Anterior cingulate cortex (tissue), 58 donors: ENCODE measurements around the gene HIC2.
"Not testable (repeated sequence)": the region's sequence is repeated elsewhere in the genome, so short reads cannot be mapped to it uniquely, and the experiment has no call there.

ENCODE experiments used
- DNase-seq, 58 donors: peaks; one replicate each; lab custom pipeline; 2025; lab: John Stamatoyannopoulos, UW

HIC2 gene

DNA sequence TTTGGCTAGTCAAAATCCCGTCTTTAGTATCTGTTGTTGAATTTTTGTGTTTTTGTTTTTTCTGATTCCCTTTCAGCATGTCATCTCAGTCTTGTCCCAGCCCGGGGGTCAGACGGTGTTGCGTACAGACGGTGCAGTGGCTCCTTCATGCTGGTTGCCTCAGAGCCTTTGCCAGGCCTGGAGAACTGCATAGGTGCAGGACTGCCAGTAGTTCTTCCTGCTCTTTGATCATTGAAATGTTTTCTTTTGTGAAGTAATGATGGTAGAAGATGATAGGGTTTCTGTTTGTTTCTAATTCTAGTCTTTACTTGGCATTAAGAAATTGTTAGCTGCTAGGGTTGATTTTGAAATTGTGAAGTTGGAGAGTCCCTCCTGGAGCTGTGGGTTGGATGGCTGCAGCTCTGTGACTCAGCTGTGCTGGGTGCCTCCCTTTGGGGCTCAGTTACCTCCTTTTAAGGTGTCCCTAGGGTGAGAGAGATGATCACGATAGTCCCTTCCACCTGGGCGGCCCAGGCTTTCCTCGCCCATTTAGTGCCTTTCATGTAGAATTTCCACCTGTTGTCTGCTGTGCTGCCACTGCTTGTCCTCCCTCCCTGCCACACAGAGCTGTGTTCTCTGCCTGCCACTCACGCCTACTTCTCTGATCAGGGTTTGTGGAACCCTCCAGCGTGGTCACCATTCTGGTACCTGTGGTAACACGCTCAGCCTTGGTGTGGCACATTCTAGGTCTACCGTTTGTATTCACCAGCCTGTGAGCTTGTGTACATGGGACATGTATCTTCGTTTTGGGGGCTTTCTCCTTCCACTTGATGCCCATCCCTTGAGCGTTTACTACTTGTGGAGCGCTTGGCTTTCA is 17.4 kb downstream of the HIC2 start:
- DNase-seq: not testable (repeated sequence)

DNA sequence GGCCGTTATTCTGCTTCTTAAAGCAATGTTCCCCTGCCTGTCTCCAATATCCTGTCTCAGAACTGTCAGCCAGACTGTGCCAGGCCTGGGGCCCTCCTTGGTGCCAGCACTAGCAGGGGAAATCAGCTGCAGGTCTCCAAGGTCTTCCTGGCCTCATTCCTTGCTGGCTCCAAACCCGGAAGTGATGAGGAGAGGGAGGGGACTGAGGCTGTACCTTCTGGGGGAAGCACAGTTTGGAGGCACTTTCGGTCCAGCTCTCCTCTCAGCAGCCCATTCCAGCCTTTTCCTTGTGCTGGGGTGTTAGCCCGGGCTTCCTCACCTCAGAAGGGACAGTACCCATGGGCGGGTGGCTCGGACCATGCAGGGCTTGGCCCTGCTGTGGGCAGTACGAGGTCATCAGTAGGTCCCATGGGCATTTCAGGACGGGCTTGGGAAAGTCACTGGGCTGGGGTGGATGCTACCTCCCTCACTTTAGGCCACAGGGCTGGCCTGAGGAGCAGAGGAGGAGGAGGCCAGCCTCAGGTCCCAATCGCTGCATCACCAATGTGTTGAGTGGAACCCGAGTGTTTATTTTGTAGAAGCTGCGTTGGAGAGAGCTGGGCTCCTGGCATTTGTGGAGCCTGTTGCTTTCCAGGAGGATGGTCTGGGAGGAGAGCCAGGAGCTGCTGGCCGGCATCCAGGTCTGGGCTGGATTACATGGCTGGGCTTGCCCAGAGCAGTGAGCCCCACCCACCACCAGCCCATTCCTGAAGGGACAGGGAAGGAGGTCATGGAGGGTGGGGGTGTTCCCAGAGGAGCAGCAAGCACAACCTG is 19.0 kb downstream of the HIC2 start:
- not testable (repeated sequence) for DNase-seq

DNA sequence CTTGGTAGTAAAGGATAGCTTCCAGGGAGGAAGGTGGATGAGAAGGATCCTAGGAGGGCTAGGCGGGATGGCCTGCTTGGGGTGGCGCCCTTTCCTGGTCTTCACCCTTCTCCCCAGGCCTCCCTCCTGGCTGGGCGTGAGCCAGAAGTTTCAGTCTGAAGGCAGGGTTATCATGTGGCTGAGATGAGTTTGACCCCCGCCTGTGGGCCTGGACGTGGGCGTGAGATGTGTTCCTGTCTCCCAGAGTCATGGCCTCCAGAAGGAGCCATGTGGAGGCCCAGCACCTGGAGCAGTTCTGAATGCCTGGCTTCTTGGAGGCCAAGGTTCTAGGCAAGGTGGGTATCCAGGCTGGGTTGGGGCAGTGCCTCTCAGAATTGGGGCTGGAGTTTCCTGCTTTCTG is 20.8 kb downstream of the HIC2 start:
- DNase-seq: not testable (repeated sequence)

DNA sequence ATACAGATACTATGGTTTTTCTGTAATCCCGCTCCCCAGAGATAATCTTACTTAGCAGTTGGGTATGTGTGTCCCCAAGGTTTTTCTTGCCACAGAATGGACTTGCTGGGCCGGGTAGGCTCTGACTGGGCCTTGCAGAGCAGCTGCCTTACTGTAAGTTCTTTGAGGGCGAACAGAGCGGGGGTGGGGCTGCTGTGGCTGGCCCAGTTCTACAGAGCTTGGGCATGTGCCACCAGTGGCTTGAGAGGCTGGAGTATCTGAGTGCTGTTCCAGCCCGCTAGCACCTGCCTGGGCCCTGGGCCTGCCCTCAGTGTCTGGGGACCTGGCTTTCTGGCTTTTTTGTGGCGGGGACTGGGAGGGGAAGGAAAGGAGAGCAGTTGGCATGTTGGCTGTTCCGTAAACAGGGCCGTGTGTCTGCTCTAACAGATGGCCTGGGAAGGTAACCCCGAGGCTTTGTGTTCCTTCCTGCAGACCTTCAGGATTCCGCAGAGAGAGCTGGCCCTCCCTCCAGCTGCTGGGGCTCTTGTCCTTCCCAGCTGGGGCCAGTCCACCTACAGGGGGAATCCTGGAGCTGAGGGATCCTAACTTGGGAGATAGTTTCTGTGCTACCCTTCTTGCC is 23.0 kb downstream of the HIC2 start:
- DNase-seq: not testable (repeated sequence)

- not testable (repeated sequence) for DNase-seq
Observed at GRCh38 chr22:21440676-21441075, 23.5 kb downstream of the HIC2 start.

DNA sequence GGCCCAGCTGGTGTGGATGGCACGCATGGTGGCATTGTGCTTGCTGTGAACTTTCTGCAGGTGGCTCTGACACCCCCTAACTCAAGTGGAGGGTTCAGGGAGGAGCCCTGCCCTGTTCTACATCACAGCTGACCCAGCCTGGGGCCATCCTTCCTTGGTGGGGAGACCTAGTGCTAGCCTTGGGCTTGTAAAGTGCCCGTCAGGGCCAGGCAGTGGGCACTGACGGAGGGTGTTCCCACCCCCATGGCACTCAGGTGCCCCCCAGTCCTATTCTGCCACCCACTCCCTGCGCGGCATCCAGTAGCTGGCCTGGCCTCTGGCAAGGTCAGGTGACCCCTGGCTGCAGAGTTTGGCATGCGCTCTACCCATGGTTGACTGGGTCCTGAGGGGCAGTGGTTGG is 24.0 kb downstream of the HIC2 start:
- DNase-seq: not testable (repeated sequence)

DNA sequence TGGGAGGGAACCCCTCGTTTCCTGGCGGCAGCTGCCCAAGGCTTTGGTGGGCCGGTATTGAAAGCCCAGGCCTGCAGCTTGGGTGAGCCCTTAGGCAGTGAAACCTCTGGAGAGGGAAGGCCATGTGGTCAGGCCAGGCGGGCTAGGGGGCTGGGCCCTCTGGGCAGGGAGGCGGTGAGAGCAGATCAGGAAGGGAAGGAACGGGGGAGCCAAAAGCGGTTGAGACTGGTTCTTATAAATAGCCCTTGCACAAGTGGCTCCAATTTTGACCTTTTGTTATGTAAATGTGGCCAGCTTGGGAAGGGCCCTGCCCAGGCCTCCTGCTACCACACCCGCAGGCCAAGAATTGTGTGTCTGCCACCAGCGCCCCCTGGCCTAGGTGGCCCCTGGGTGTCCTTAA is 25.0 kb downstream of the HIC2 start:
- DNase-seq: not testable (repeated sequence)

- not testable (repeated sequence) for DNase-seq
Observed at GRCh38 chr22:21442646-21443045, 25.5 kb downstream of the HIC2 start.

DNA sequence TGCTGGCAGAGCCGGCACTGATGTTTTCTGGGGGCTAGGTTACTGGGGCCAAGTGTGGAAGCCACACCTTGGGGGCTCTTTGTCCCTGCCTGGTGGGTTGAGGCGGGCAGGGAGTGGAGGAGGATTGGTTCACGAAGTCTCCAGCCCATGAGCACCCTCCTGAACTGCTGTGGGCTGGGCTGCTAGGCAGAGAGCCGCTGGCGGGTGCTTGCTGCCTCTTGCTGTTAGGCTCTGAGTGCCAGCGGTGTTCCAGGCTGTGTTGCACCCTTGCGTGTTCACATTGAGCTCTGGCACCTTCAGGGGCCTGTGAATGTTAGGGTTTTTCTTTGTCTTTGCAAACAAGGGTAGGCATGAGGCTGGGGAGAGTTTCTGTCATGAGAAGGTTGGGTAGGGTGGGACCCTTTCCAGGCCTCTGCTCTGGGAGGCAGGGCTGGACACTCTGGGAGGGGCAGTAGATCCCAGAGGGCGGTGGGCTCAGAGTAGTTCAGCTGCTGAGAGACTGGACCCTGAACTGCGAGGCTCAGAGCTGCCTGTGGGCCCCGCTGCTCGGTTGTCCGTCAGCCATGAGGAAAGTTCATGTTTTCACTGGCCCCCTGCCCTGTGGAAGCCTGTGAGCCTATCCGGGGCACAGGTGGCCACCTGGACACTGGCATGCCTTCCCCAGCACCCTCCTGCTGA is 26.0 kb downstream of the HIC2 start:
- DNase-seq: no peak

GRCh38 chr22:21443735-21444421 is 26.7 kb downstream of the HIC2 start:
- no peak for DNase-seq

GRCh38 chr22:21444701-21445436 is 27.7 kb downstream of the HIC2 start:
- DNase-seq: no peak

GRCh38 chr22:21445437-21446127 is 28.4 kb downstream of the HIC2 start:
- no peak for DNase-seq

DNA sequence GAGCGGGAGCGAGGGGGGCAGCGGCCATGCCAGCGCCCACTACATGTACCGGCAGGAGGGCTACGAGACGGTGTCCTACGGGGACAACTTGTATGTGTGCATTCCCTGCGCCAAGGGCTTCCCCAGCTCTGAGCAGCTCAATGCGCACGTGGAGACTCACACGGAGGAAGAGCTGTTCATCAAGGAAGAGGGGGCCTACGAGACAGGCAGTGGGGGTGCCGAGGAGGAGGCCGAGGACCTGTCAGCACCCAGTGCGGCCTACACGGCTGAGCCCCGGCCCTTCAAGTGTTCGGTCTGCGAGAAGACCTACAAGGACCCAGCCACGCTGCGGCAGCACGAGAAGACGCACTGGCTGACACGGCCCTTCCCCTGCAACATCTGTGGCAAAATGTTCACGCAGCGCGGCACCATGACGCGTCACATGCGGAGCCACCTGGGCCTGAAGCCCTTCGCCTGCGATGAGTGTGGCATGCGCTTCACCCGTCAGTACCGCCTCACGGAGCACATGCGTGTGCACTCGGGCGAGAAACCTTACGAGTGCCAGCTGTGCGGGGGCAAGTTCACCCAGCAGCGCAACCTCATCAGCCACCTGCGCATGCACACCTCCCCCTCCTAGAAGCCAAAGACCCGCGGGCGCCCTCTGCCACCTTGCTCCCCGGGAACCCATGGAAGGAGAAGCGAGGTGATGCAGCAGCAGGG is 29.1 kb downstream of the HIC2 start:
- DNase-seq: no peak

DNA sequence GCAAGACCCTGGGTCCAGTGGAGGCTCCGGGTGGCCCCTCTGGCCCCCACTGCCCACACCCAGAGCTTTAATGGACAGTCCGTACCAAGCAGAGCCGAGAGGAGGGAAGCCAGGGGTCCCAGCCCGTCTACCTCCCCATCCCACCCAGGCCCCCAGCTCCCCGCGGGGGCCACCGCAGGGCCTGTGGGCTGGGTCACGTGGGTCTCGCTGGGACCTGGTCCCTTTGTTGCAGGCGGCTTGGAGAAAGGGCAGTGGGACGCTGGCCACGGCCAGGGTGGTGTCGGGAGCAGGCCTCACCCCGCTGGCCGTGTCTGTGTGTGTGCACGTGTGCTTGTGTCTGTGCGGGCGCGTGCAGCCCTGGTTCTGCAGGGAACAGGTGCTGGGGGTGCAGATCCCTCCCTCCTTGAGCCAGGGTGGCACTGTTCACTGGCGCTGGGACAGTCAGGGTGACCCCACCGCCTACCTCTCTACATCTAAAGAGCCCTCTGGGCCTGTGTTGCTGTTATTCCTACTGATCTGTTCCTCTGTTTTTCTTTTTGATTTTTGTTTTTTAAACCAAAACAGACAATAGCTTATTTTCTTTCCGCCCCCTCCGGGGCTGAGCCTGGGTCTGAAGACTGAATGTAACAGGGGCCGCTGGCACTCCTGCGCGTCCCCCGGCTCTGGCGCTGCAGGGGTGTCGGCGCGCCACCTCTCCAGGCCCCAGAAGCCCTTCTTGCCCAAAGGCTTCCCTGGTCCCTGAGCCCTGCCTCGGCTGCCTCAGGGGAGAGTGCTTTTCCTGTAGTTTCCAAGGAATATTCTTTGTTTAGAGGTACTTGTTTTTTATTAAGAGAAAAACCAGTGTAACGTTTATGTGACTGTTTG is 29.9 kb downstream of the HIC2 start:
- DNase-seq: no peak

DNA sequence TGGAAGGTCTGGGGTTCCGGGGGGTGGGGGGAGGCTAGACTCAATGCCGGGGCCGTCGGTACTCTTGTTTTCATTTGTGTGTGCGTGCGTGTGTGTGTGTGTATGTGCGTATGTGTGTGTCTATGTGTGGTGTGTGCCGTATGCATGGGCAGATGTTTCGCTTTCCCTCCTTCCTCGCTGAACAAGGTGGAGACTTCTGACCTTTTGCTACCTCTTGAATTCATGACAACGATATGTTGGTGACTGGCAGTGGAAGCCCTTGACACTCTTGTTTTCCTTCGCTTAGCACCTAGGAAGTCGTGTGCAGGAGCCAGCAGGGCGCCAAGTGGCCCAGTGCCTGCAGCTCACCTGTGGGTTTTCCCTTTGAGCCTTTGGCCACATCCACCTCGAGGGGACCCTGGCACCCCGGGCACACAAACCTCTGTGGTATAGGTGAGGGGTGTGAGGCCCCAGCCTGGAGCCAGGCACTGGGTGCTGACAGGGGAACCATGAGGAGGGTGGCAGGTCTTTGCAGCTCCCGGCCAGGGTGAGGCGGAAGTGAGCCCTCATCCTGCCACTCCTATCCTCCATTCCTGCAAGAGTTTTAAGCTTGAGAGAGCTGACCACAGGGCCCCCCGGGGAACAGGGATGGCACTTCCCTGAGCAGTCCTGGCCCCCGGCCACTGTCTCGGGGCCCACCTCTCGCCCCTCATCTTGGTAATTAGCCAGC is 30.7 kb downstream of the HIC2 start:
- DNase-seq: no peak

DNA sequence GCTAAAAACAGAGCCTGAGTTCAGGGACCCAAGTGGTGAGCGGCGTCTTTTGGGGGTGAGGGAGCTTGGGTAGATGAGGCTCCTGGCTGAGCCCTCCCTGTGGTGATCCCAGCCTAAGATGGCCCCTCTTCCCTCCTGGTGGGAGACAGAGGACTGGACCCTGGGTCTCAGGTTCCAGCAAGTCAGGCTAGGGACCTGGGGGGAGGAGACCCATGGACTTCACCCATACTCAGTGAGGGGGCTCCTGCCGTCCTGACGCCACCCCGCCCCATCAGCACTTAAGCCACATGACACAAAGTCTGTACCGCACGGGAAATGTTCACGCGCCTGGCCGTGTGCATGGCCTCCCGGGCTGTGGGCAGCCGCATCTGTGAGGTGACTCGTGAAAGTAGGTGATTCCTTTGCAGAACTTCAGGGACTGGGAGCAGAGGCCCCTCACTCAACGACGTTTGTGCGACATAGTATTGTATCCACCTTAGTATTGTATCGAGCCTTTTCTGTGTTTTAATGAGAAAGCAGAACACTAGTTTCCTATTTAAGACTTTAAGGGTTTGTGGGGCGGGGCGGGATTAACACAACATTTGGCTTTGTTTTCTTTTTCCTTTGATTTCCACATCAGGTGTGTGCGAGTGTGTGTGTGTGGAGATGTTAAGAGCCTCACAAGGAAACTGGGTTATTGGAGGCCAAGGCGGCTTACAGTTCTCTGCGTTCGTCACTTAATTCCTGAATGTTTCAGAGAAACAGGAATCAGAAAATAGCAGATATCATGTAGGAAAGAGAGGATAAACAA is 31.7 kb downstream of the HIC2 start:
- no peak for DNase-seq
